GM18867 (cell line): Measurements from ENCODE around the gene LDHAL6B.

ENCODE experiments used
- ATAC-seq: cut with Tn5 transposase; IDR thresholded peaks from one replicate; pipeline ENCODE4 v1.9.1; 2021; ENCODE audit warnings: mild to moderate bottlenecking, moderate library complexity; ENCODE audit not compliant: unreplicated experiment

Gene LDHAL6B

DNA sequence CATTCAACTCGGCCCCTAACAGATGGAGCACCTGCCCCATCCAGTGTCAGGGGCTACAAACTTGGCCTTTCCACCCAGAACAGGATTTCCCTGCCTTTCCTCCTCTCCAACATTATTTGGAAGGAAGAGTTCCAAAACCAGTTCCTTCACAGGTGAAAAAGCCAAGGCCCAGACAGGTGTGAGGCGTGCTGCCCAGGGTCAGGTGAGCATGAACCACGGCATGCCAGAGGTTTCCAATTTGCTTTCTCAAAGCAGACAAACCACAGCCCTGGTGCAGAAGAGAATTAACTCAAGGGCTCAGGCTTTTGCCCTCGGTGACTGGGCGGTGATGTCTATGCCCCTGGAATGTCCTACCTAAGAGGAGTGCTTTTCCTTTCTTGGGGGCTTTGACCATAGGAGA is 43.2 kb downstream of the LDHAL6B start:
- ATAC-seq = no peak

DNA sequence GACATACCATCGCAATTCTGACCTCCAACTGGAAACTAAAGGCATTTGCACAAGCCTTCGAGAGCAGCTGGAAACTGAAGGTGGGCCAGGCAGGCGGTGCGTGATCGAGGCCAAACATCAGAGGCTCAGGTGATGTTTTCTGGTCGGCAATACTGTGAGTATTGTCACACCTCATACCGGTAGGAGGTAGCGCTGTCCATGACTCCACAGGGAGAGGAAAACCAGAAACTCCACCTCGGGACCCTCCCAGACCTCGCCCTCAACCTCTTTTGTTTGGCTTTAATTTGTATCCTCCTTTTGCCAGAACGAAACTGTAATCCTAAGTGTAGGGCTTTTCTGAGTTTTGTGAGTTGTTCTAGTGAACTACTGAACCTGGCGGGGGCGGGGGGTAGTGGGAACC is 43.6 kb downstream of the LDHAL6B start:
- no peak for ATAC-seq

GRCh38 chr15:59251001-59251845 is 44.6 kb downstream of the LDHAL6B start:
- peak; percentile 63 for ATAC-seq

GRCh38 chr15:59252137-59252536 is 45.5 kb downstream of the LDHAL6B start:
- ATAC-seq = no peak

DNA sequence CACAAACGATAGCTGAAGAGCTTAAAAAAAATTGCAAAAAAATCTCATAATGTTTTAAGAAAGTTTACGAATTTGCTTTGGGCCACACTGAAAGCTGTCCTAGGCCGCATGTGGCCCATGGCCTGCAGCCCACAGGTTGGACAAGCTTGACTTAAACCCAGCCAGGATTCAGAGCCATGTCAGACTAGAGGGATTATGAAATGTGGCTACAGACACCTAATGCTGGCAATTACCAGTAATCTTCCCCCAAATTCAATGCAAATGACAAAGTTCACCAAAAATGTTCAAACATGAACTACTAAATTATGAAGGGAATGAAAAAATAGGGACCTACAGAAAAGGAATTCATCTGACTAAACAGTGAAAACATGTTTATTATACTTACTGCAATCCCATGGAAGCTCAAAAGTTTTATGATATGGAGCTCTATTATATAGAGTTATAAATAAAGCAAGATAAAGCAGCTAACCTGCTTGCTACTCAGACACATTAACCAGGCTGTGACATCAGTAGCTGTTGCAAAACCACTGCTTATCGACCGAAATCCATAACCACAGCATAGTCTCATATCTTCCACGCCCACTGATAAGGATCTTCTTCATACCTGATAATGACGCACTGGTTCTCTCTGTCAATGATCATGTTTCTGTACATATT is 49.2 kb downstream of the LDHAL6B start:
- no peak for ATAC-seq

DNA sequence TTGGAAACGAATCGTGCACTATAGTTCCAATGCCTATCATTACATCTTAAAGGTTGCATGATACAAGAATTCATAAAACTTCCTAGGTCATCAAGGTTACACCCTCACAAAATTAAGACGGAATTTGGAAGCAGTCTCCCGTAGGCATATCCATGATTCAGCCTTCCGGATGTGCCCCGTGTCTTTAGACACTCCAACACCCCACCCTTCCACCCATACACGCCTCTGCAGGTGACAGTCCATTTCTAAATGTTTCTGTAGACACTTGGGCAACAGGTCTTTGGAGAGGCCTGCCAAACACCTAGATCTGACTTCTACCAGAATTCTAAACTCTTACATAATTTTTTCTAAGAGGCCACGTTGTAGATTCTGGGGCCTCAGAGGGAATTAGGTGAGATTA is 49.8 kb downstream of the LDHAL6B start:
- ATAC-seq = no peak

GRCh38 chr15:59257140-59257539 is 50.5 kb downstream of the LDHAL6B start:
- no peak for ATAC-seq
